Uterus (tissue), 2 donors: ENCODE results near the gene CLUH.

ENCODE experiments used
- POLR2A ChIP-seq, 2 donors: fragments of 450-650 bp; IDR thresholded peaks; one replicate each; pipeline ENCODE4 v1.6.1; 2016; ENCODE audit warnings: antibody characterized with exemption in 2 of 2, mild to moderate bottlenecking in 1 of 2, moderate library complexity in 1 of 2
- TF ChIP-seq, protein P1 (sequence below), 4 experiments: fragments of 200-600 bp in 2 of 4; fragments of 450-650 bp in 2 of 4; sonication (generic) in 2 of 4; IDR thresholded peaks; one replicate each; pipeline ENCODE4 v1.5.1; 2016 to 2019; ENCODE audit warnings: antibody characterized with exemption in 4 of 4, mild to moderate bottlenecking in 2 of 4, moderate library complexity in 1 of 4

DNA sequence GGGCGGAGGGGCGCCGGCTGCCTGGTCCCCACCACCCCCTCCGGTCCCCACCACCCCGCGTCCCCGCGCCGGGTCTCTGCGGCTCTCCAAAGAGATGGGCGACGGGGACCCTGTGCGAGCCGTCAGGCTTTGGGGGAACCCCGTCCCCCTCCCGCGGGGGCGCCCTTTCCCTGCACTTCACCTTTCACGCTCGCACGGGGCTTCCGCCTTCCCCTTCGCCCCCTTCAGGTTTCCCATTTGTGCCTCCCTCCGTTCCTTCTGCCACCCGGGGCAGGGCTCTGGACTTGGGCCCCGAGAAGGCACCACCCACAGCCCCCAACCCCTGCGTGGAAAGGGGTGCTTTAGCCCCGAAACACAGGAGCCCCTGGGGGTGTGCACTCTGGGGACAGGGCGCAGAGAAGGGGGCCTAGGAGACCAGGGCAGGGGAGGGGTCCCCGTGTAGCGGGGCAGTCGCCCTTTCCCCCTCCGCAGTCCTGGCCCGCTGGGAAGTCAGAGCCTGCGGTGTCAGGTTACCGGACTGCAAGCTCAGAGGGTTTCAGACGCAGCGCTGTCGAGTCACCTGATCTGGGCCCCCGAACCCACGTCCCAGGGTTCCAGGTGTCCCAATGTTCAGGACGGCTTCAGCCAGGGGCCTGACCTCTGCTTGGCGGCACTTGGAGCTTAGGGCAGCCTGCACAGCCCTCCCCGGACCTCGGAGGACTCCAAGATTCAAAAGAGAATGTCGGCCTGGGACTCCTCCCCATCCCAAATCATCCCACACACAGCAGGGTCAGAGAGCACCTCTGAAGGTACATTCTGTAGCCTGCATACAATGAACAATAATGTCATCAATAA, 44.5 kb upstream of the CLUH start:
- TF ChIP-seq, protein P1, sequence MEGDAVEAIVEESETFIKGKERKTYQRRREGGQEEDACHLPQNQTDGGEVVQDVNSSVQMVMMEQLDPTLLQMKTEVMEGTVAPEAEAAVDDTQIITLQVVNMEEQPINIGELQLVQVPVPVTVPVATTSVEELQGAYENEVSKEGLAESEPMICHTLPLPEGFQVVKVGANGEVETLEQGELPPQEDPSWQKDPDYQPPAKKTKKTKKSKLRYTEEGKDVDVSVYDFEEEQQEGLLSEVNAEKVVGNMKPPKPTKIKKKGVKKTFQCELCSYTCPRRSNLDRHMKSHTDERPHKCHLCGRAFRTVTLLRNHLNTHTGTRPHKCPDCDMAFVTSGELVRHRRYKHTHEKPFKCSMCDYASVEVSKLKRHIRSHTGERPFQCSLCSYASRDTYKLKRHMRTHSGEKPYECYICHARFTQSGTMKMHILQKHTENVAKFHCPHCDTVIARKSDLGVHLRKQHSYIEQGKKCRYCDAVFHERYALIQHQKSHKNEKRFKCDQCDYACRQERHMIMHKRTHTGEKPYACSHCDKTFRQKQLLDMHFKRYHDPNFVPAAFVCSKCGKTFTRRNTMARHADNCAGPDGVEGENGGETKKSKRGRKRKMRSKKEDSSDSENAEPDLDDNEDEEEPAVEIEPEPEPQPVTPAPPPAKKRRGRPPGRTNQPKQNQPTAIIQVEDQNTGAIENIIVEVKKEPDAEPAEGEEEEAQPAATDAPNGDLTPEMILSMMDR (IDR thresholded peaks at IDR 0.05), result no peak
- no peak for TF ChIP-seq POLR2A (IDR thresholded peaks at IDR 0.05)
